ENCODE results near the gene MED14.

MED14 gene

DNA sequence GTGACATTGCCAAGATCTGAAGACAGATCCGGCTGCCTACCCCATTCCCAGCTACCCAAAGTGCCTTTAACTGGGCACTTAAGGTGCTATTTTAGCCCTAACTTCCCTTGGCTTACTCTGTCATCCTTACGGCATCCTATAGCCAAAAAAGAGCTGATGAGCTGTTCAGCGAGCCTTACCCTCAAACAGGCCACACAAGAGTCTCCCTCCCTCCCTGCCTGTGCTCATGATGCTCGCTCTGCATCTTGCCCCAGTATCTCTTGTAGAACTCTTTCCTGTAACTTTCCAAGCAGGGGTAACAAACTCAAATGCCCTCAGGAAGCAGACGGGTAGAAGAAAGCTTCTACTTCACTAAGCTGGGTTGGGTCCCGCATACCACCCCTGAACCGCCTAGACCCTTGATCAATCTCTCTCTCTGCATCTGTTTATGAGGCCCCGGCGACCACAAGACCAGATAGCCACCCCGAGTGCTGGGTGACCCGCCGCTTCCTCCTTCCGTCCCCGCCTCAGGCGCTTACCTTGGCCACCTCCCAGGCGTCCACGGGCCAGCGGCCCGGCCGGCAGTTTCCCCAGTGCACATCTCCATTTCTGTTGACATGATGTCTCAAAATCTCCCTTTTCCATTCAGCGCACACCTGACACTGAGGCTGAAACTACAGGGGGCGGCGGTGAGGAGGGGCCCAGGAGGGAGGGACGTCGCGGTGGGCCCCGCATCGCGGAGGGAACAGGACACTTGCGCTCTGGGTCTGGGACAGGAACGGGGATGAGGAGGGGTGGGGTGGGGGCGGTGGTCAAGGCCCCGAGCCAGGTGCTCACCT lies 88.6 kb downstream of the MED14 start:
- peak overlapping the region; percentile 75 for H3K4me3 ChIP-seq (ENCODE audit: control insufficient read depth, low read depth, low read length)
- TF ChIP-seq, protein P1, sequence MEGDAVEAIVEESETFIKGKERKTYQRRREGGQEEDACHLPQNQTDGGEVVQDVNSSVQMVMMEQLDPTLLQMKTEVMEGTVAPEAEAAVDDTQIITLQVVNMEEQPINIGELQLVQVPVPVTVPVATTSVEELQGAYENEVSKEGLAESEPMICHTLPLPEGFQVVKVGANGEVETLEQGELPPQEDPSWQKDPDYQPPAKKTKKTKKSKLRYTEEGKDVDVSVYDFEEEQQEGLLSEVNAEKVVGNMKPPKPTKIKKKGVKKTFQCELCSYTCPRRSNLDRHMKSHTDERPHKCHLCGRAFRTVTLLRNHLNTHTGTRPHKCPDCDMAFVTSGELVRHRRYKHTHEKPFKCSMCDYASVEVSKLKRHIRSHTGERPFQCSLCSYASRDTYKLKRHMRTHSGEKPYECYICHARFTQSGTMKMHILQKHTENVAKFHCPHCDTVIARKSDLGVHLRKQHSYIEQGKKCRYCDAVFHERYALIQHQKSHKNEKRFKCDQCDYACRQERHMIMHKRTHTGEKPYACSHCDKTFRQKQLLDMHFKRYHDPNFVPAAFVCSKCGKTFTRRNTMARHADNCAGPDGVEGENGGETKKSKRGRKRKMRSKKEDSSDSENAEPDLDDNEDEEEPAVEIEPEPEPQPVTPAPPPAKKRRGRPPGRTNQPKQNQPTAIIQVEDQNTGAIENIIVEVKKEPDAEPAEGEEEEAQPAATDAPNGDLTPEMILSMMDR (IDR thresholded peaks at IDR 0.05; ENCODE audit: control insufficient read depth, insufficient read depth, low read depth, low read length, missing control alignments): no peak
- no peak for DNase-seq (ENCODE audit: low read depth)

DNA sequence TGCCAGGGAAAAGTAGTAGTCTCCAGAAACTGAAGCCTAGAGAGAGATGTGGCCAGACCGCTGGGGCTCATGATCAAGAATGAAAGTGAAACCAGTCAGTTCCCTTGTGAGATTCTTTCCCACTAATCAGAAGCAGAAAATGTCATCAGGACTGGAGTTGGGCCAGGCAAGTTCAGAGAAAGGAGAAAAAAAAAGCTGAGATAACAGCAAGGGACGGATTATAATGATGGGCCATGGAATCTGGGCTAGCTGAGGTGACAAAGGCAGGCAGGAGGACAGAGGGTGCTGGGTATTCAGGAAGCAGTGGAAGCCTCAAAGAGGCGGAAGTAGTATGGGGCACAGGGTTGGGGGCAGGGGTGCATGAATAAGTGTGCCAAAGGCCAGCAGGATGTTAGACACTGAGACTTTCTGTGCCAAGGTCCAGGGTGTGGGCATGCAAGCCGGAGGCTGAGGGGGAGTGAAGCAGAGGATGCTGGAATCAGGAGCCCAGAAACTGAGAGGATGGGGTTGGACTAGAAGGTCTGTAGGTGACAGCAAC lies 90.5 kb downstream of the MED14 start:
- TF ChIP-seq, protein P1 (IDR thresholded peaks at IDR 0.05; ENCODE audit: control insufficient read depth, insufficient read depth, low read depth, low read length, missing control alignments): no peak
- peak; percentile 34 for DNase-seq (ENCODE audit: low read depth)
- H3K4me3 ChIP-seq (ENCODE audit: control insufficient read depth, low read depth, low read length): peak overlapping the region; percentile 44

DNA sequence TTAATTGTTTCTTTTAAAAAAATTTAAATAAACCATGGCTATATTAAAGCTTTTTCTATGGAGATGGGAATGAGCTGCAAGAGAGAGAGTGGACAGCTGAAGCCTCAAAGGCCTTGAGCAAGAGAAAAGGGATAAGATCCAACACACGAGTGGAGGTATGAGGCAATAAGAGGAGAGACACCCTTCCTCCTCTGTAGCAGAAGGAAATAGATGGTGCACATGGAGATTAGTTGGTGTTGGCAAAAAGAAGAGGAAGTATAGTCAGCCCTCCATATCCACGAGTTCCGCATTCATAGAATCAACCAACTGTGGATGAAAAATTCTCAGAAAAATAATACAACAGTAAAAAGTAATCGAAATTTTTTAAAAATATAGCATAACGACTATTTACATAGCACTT lies 91.2 kb downstream of the MED14 start:
- DNase-seq (ENCODE audit: low read depth): no peak
- TF ChIP-seq, protein P1 (IDR thresholded peaks at IDR 0.05; ENCODE audit: control insufficient read depth, insufficient read depth, low read depth, low read length, missing control alignments): no peak
- H3K4me3 ChIP-seq (ENCODE audit: control insufficient read depth, low read depth, low read length): no peak overlapping the region; the same call in 1 of the 2 replicates

DNA sequence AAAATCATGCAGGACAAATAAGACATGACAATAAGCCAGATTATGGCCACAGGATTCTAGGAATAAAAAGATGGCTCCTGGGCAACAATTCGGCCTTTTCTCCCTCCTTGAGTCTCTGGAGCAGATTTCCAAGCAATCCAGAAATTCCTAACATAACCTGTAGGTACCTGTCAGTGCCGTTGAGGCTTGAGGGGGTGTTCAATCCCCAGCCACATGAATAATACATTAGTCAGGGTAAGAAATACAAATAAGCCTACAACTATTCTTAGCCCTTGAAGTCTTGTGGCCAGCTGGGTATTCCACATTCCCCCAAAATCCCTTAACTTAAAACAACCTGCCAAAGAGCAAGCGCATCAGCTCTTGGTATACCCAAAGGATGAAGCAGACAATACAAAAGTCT lies 97.7 kb downstream of the MED14 start:
- no peak for DNase-seq (ENCODE audit: low read depth)
- TF ChIP-seq, protein P1 (IDR thresholded peaks at IDR 0.05; ENCODE audit: control insufficient read depth, insufficient read depth, low read depth, low read length, missing control alignments): no peak
- no peak overlapping the region for H3K4me3 ChIP-seq (ENCODE audit: control insufficient read depth, low read depth, low read length)

DNA sequence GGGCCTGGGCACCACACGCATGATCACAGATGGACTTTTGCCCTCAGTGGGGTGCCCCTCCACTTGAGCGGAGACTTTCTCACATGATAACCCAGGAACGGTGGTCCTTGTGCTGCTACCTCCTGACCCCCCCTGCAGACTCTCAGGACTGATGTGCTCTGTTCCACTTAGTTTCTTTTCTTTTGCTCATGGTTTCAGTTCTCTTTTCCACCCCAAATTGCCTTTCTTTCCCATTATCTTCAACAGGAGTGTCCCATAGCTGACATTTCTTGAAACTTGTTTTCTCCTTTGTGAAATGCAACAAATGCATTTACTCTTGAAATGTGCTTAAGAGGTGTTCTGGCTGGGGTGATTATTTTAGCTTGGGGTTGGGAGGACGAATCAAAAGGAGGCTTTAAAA lies 103.1 kb downstream of the MED14 start:
- no peak for DNase-seq (ENCODE audit: low read depth)
- no peak overlapping the region for H3K4me3 ChIP-seq (ENCODE audit: control insufficient read depth, low read depth, low read length)
- TF ChIP-seq, protein P1 (IDR thresholded peaks at IDR 0.05; ENCODE audit: control insufficient read depth, insufficient read depth, low read depth, low read length, missing control alignments): no peak

DNA sequence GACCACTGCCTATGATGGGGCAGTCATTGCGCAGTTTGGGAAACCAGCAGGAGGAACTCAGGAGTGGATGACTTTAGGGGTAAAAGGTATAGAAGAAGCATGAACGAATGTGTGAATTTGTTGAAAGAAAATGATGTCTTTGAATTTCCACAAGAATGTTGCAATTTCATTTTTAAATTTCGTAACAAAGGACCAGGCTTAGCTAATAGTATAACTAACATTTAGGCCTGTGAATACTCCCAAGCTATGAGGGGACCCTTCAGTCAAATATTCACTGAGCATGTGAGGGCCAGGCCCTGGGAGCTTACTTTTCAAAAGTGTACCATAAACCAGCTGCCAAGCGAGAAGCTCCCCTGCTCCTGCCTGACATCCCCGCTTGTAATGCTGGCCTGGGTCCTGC lies 106.8 kb downstream of the MED14 start:
- no peak for DNase-seq (ENCODE audit: low read depth)
- H3K4me3 ChIP-seq (ENCODE audit: control insufficient read depth, low read depth, low read length): no peak overlapping the region
- TF ChIP-seq, protein P1 (IDR thresholded peaks at IDR 0.05; ENCODE audit: control insufficient read depth, insufficient read depth, low read depth, low read length, missing control alignments): no peak
